ENCODE data around the gene TRIM65. TPM values are rescaled to one million over a fixed set of nuclear protein-coding genes. Genes with fewer than 3 reads are reported as not detected.
"Not testable (repeated sequence)": the region's sequence is repeated elsewhere in the genome, so short reads cannot be mapped to it uniquely, and the experiment has no call there.

TRIM65 gene
- total and polyA plus RNA-seq, 8 donors: 8.1 to 26.6 (median 10.6) TPM; not detected in 1

DNA sequence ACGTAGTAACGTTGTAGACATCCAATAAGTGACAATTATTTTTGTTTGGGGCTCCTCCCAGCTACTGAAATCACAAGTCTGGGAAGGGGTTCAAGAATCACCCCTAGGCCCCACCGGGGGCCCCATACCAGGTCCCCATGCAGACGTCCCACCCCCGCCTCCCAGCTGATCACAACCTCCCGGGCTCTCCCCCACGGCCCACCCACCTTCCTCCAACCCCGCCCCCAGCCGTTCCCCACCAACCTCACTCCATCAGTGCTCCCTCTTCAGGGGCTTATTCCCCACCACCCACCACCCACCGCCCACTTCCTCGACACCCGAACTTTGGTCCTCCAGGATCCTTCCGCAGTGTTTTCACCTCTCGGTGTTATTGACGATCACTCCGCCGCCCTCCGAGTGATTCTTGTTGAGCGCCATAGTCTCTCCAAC is 41.9 kb downstream of the TRIM65 start:
- H3K27ac ChIP-seq: peak overlapping the region; percentile 87 to 100 (median 99)
- no peaks in the 10 kb centered on the region for H3K9me3 ChIP-seq
- no peaks in the 10 kb centered on the region for H3K27me3 ChIP-seq
- no peak for DNase-seq
- H3K36me3 ChIP-seq: peaks cover 13 to 30% (median 27%) of the 10 kb centered on the region in 4 donors
- WGBS, 5 donors: 0 to 1% (median 1%) methylated on average over 17 to 19 of the region's 19 CpGs
- peak overlapping the region; percentile 67 to 90 (median 85) for H3K4me3 ChIP-seq
- TF ChIP-seq, protein P1, sequence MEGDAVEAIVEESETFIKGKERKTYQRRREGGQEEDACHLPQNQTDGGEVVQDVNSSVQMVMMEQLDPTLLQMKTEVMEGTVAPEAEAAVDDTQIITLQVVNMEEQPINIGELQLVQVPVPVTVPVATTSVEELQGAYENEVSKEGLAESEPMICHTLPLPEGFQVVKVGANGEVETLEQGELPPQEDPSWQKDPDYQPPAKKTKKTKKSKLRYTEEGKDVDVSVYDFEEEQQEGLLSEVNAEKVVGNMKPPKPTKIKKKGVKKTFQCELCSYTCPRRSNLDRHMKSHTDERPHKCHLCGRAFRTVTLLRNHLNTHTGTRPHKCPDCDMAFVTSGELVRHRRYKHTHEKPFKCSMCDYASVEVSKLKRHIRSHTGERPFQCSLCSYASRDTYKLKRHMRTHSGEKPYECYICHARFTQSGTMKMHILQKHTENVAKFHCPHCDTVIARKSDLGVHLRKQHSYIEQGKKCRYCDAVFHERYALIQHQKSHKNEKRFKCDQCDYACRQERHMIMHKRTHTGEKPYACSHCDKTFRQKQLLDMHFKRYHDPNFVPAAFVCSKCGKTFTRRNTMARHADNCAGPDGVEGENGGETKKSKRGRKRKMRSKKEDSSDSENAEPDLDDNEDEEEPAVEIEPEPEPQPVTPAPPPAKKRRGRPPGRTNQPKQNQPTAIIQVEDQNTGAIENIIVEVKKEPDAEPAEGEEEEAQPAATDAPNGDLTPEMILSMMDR (IDR thresholded peaks at IDR 0.05): no peak
- no peak for TF ChIP-seq EP300 (IDR thresholded peaks at IDR 0.05)
- TF ChIP-seq POLR2A (IDR thresholded peaks at IDR 0.05): no peak
- peak in 1 of 3 donors; percentile 79 for TF ChIP-seq POLR2AphosphoS5 (IDR thresholded peaks at IDR 0.05)
- peaks cover 32 to 79% (median 46%) of the 10 kb centered on the region in 4 donors for H3K4me1 ChIP-seq
- intact Hi-C loops (cut with DNase I; ENCODE audit: low total_unique reads): no loop called here

GRCh38 chr17:75854101-75854748 is 42.5 kb downstream of the TRIM65 start:
- TF ChIP-seq, protein P1 (IDR thresholded peaks at IDR 0.05): no peak
- peak; percentile 11 to 49 (median 14) for TF ChIP-seq POLR2AphosphoS5 (IDR thresholded peaks at IDR 0.05)
- TF ChIP-seq EP300 (IDR thresholded peaks at IDR 0.05): no peak
- TF ChIP-seq POLR2A (IDR thresholded peaks at IDR 0.05): no peak
- H3K9me3 ChIP-seq: no peaks in the 10 kb centered on the region
- peaks cover 20 to 37% (median 34%) of the 10 kb centered on the region in 4 donors for H3K36me3 ChIP-seq
- H3K27me3 ChIP-seq: no peaks in the 10 kb centered on the region
- intact Hi-C loops (cut with DNase I; ENCODE audit: low total_unique reads): no loop called here
- DNase-seq: peak in 1 of 2 donors; percentile 64
- peak overlapping the region; percentile 67 to 90 (median 85) for H3K4me3 ChIP-seq
- 9 to 32% (median 16%) methylated on average over 7 of the region's 7 CpGs for WGBS, 5 donors
- peaks cover 32 to 82% (median 52%) of the 10 kb centered on the region in 4 donors for H3K4me1 ChIP-seq
- peak overlapping the region; percentile 87 to 100 (median 99) for H3K27ac ChIP-seq

- DNase-seq: no peak
These were observed 43.3 kb downstream of the TRIM65 start for GRCh38 chr17:75853433-75853832.

GRCh38 chr17:75851693-75851991 is 45.1 kb downstream of the TRIM65 start:
- WGBS, 5 donors: 87 to 97% (median 91%) methylated on average over 15 of the region's 15 CpGs
- H3K27me3 ChIP-seq; H3K9me3 ChIP-seq; H3K4me3 ChIP-seq; intact Hi-C loops (cut with DNase I; ENCODE audit: low total_unique reads); DNase-seq: not testable (repeated sequence)
- H3K27ac ChIP-seq: peak overlapping the region in 4 of 5 donors; percentile 74 to 99 (median 94)
- H3K36me3 ChIP-seq: peaks cover 45 to 63% (median 60%) of the 10 kb centered on the region in 4 donors
- peaks cover 53 to 86% (median 75%) of the 10 kb centered on the region in 4 donors for H3K4me1 ChIP-seq

More at GRCh38 chr17:75853433-75853832, 43.3 kb downstream of the TRIM65 start:
- Histone ChIP-seq H3K9me3 (no peaks in the 10 kb centered on the region), H3K27me3 (no peaks in the 10 kb centered on the region), H3K4me1 (peaks cover 37 to 85% (median 58%) of the 10 kb centered on the region in 4 donors), H3K27ac (peak overlapping the region in 4 of 5 donors; percentile 99 to 100 (median 99)), H3K4me3 (peak overlapping the region in 3 of 4 donors; percentile 67 to 90 (median 86)), H3K36me3 (peaks cover 27 to 45% (median 42%) of the 10 kb centered on the region in 4 donors)
- WGBS, 5 donors: 67 to 73% (median 72%) methylated on average over 7 of the region's 7 CpGs
- intact Hi-C loops (cut with DNase I; ENCODE audit: low total_unique reads): no loop called here
- no peak for TF ChIP-seq POLR2A (IDR thresholded peaks at IDR 0.05)
- TF ChIP-seq, protein P1 (IDR thresholded peaks at IDR 0.05): no peak
- TF ChIP-seq POLR2AphosphoS5 (IDR thresholded peaks at IDR 0.05): no peak
- no peak for TF ChIP-seq EP300 (IDR thresholded peaks at IDR 0.05)
